8988T (cell line): Measurements from ENCODE around the gene EVPL.
"Not testable (repeated sequence)": the region's sequence is repeated elsewhere in the genome, so short reads cannot be mapped to it uniquely, and the experiment has no call there.

ENCODE experiments used
- DNase-seq: peaks from one replicate; pipeline ENCODE4 v3.0.0; 2011

The EVPL gene

DNA sequence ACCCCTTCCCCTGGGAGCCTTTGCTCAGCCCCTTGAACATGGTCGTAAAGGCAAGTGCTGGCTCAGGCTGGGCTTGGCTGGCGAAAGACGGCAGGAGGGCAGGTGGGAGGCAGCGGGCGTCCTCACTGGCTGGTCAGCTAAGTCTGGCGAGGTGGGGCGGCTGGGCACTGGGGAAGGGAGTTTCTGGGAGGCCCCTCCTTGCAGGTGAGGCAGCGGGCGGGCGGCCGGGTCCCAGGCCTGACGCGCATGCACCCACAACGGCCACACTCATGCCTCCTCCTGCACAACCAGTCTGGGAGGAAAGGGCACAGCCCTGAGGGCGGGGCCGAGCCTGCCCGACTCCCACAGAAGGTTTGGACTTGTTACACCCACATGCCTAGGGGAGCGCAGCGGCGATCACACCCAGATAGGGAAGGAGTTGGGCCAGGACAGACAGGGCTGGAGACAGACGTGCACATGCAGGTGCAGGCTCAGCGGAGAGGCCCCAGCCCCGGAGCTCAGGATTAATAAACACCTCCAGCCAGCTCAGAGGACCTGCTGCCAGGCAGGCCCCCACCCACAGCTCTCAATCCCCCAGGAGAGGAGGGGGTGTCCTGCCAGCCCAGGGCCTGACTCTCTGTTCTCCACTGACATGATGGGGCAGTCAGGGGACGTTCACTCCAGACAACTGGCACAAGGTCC lies at the start of gene EVPL:
EVPL (minus strand) TSS at position 148 of the 681 bp plus-strand sequence; CDS start at position 40, 108 bp downstream.
- DNase-seq, result no peak

DNA sequence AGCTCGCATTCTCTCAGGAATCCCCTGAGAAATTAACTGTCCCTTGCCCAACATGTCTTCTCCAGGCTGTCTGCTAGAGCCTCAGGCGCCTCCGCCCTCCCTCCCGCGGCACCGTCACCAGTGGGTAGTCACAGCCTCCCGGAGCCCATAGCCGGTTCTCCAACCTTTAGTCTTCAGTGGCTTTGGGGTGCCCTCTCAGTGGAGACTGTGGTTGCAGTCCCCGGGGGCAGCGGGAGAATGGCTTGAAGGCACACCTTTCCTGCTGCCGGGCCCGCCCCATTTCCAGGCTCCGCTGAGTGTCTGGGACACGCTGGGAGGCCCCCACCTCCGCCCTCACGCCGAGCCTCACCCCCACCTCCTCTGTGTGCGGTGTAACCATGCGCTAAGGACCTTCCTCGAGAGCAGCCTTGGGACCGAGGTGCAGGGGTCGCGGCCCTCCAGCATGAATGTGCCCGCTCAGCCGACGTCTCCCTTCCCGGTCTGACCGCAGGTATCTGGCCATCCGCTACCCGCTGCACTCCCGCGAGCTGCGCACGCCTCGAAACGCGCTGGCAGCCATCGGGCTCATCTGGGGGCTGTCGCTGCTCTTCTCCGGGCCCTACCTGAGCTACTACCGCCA lies 49.1 kb upstream of the EVPL start:
- no peak for DNase-seq

DNA sequence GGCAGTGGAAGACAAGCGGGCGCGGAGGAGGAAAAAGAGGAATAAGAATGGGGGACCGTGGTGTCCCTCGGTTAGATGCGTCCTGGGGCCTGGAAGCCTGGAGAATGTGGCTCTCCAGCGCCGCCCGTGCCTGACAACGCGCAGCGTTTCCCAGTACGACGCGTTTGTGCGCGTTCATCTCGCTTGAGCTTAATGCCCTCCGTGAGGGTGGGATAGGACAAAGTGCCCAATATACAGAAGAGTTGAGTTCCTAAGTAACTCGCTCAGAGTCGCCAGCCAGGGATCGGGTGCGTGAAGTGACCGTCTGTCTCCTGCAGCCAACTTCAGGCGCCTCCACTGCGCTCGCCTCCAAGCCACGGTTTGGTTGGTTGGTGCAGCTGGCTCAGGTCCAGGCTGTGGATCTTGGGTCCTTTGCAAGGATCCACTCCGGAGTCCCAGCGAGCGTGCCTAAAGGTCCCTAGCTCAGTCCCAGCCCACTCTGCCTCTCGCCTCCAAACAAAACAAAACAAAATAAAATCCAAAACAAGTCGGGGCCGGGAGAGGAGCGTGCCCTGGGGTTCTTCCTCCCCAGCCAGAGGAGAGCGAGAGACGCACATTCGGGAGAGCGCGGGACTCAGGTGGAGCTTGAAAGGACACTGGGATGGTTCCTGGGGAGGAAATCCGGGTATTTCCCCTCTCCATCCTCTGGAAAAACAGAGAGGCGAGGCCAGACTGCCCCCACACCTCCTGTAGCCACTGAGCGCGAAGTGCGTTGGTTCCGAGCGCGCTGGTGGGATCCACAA lies 48.4 kb upstream of the EVPL start:
- DNase-seq, result no peak

DNA sequence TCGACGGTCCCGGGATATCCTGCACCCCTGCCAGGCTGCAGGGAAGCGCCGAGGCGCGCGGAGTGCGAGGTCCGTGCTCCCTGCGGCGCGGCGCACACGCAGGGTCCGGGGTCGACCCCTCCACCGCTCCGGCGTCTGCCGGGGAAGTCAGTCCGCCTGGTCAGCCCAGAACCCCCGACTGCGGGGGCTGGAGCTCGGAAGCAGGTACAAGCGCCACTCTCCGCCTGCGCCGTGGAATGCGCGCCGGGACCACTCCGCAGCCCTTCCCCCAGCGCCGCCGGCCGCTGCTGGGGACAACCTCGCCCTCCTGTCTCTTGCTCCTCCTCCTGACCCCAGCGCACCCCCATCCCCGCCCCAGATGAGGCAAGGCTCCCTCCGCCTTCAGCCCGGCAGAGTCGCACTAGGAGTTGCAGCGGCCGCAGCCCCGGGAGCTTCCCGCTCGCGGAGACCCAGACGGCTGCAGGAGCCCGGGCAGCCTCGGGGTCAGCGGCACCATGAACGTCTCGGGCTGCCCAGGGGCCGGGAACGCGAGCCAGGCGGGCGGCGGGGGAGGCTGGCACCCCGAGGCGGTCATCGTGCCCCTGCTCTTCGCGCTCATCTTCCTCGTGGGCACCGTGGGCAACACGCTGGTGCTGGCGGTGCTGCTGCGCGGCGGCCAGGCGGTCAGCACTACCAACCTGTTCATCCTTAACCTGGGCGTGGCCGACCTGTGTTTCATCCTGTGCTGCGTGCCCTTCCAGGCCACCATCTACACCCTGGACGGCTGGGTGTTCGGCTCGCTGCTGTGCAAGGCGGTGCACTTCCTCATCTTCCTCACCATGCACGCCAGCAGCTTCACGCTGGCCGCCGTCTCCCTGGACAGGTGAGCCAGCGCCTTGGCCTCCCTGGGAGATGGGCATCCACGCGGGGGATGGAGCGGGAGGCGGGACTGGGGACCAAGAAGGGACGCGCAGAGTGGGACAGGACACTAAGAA lies 47.6 kb upstream of the EVPL start, which contains the start of gene GALR2:
GALR2 (plus strand) TSS at position 392 of the 974 bp plus-strand sequence; CDS start at position 495, 103 bp downstream.
- no peak for DNase-seq

DNA sequence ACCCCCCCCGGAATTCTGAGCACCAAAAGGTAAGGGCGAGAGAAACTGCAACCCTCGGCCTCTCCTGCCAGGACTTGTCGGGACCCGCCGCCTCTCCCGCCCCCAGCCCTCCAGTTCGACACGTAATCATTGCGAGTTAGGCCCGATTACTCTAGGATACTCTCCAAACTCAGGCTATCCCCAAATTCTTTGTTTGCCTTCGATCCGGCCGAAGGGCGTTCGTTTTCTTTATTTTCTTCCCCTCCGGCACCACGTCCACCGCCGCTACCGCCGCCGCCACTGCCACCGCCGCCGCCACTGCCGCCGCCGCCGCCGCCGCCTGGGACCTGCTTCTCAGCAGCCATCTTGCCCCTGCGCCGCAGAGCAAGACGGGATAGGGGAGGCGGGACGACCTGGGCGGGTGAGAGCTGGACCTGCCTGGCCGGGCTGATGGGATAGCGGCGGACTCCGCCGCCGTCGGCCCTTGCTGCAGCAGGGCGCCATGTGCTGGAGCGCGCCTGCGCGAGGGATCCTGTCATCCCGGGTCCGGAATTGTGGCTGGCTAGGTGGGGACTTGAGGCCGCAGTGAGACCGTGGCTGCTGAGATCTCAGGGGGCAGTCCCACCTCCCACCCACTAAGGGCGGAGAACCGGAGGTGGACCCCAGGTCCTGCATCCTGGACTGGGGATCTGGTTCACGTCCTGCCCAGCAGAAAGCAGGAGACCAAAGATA lies 45.2 kb upstream of the EVPL start, which contains the start of gene SRP68:
SRP68 (minus strand) TSS at position 370 of the 711 bp plus-strand sequence; CDS start at position 344, 26 bp downstream.
- DNase-seq, result peak; percentile 88

DNA sequence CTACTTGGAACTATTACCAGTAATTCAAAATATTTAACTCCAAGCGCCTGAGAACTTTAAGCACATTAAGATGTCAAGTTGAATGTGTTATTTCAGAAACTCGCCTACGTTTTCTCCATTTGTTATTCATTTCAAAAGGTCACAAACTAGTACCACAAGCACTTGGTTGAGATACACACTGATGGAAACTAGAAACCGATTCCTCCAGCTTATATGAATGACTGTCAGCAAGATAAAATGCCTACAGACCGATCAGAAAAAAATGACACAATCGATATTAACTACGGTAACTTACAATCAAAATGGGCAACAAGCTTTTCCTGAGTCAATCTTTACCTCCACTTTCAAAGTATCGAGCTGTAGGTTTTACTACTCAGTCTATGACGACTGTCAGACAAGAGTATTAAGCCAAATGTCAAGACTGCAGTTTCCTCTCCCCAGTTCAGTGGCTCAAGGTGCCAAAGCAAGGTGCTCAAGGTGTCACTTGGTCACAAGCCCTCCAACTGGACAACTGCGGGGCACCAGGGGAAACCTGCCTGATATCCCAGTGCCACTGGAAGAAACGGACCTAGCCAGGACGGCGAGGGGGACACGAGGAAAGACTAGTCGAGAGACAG lies 44.5 kb upstream of the EVPL start:
- no peak for DNase-seq

DNA sequence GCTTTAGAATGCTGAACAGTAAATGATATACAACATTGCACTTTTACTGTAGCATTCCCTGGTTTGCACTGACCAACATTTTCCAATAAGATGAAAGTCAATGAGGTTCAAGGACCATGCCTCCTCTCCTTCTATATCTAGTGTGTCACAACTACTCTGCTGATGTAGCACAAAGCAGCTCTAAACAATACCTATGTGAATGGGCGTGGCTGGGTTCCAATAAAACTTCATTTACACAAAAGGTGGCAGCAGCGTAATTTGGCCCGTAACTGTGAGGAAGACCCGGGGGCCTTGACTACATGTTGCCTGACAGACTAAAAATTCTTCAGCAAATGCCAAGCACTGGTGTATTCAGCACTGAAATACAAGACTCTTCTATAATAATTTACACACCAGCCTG lies 38.7 kb upstream of the EVPL start:
- no peak for DNase-seq

DNA sequence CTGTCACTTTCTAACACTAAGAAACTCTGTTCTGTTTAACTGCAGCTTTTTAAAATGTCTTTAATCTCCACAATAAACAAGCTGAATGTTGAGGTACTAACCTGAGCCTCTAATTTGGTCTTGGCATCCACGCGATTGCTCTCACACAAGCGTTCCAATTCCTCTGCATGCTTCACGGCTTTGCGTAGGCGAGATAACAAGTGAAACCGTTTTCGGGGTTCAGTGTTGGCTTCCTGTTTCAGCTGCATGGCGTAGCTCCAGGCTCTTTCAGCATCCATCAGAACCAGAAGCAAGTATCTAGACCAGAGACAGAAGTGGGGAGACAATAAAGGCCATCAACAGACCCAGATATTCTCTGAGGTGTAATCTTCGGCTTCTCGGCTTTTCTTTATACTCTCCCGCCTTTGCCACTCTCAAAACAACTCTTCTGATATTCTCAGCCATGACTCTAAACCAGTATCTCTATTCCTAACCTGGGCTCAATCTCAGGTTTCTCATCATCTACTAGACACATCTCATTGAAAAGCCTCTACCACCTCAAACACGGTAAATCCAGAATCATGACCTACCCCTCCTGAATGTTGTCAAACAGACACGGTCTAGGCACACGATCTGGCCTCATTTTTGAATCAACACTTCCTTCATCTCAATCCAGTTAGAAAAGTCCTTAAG lies 36.9 kb upstream of the EVPL start:
- no peak for DNase-seq

DNA sequence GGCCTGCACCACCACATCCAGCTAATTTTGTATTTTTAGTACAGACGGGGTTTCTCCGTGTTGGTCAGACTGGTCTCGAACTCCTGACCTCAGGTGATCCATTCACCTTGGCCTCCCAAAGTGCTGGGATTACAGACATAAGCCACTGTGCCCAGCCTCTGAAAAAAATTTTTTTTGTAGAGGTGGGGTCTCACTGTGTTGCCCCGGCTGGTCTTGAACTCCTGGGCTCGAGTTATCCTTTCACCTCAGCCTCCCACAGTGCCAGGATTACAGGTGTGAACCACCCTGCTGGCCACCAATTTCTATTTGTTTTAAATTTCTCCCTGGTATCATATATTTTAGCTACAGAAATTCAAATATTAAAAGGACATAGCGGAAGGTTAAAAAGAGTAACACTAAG lies 31.2 kb upstream of the EVPL start:
- DNase-seq, result not testable (repeated sequence)

DNA sequence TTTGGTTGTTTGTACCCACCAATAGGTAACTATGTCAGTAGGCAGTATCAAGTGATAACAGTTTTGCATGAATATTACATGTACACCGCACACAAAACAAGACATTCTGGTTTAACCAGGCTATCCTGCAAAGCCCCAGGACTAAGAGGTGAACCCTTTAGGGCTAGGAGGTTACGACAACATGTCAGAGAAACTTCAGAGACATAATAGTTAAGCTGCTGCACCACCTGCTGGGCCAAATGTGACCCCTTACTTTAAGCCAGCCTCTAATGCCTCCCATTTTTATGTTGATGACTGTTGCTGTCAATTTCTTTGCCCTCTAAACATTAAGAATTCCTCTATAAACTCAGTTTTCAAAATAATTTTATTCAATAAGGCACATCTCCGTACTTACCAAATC lies 29.8 kb upstream of the EVPL start:
- DNase-seq, result no peak

DNA sequence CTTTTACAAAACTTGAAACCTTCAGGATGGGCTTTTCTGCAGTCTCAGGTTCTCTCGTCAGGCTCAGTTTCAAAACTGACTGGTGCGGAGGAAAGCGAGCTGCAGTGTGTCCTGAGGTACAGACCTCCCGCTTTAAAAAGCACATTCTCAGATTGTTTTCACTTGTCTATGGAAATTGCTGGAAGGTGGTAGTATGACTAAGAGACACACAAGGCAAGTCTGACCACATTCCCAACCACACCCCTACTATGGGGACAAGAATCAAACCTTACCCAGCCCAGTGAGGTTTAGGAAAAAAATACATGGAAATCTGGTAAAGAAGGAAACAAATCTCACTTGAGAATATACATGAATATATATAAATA lies 27.0 kb upstream of the EVPL start:
- no peak for DNase-seq

DNA sequence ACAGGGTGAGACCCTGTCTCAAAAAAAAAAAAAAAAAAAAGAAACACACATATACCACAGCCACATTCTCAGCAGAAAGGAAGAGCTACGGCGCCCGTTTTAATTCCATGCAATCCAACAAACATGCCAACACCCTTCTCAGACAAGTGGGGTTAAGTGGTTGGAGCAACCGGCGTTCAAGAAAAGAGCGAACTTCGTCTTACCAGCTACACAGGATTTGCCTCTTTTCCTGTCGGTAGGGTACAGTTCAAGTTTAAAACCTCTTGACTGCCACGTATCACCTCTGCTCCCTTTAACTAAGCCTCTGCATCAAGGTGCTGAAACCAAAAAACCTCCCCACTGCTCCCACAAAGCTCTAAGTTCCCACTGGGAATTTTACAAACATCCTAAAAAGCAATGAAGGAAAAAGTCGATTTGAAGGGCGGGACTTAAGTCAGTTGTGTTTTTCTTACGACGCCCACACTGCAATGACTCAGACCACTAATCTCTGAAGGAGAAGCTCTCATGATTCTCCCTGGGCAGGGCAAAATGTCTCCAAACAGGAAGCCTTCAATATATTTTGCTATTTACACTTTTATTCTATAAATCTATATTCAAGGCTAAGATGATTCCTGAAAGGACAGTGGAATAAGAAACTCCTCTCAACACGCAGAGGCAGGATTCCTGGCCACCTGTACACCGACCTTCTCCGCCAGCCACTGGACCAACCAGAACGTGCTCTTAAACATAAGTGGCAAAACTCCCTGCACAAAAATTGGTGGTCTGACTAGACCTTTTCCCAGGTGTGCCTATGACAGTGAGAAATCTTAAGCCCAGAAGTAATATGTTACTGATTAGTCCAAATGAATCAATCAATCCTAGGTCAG lies 26.4 kb upstream of the EVPL start:
- no peak for DNase-seq

DNA sequence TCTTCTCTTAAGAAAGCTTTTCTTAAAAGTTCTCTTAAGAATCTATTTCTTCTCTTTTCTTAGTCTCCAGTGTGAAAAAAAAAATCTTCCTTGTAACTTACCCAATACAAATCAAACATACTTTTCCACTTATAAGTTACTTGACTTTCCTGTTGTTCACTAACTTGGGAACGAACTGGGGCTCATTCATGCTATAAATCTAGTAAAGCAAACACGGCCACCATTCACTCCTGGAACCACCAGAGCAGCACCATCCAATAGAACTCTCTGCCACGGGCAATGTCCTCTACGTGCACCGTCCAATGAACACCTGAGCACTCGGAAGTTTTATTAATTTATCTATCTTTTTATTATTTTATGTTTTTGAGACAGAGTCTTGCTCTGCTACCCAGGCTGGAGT lies 24.5 kb upstream of the EVPL start:
- no peak for DNase-seq

DNA sequence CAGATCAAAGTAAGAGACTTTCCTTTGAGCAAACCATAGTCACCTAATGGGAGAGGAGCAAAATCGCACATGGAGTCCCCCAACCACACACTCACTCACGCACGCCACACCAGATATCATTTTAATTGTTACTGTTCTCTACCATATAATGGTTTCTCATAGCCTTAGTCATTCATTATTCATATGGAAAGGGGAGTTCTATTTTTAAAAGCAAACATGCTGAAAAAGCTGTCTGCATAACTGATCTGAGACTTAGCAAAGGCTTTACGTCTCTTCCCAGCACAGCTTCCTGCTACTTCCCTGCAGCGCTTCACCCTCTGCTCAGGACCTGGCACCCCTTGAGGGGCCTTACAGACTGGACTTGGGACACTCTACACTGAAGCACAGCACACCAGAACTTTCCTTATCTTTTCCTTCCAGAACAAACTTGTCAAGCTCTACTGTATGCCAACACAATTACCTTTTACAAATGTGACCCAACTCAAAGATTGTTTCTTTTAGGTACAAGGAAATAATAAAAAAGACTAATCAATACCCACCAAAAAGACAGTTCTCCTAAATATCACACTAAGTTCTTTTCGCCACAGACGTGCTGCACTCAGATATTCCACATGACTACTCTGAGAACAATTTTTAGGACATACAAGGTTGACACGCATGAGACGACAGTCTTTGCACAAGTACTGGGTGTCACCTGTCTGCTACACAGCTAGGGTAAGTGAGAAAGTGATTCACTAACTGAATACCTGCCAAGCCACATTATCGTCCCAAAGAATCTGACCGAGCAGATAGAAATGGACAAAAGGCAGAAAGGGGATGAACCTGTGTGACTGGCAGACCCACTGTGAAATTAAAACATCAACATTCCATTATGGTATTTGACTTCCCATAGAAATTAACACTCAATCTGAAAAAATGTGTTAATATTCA lies 23.7 kb upstream of the EVPL start:
- DNase-seq, result no peak

DNA sequence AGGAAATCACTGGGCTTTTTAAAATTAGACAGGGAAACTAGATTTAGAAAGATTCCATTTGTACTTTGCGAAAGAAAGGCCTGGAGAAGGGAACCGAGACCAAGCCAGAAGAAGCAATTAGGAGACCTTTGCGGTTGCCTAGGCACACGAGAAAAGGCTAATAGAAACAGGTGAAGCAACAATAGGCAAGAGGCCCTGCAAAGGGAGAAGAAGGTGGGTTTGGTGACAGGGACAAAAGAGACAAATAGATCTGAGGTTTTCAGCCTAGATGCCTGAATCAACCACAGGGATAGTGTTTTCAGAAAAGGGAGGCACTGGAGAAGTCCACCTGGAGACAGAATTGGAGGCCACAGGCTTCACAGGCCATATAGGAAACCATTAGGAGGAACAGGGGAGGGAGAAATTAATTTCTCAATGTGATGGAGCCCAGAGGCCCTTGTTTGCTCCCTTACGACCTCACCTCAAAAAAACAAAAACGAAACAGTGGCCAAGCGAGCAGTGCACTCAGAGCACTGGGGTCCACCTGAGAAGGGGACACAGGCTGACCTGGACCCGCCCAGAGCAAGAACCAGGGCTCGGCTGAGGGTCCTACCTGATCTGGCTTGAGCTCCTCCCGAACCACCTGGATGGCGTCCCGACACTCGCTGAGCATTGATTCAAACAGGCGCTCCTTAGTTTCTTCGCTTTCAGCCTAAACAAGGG lies 22.9 kb upstream of the EVPL start:
- no peak for DNase-seq

DNA sequence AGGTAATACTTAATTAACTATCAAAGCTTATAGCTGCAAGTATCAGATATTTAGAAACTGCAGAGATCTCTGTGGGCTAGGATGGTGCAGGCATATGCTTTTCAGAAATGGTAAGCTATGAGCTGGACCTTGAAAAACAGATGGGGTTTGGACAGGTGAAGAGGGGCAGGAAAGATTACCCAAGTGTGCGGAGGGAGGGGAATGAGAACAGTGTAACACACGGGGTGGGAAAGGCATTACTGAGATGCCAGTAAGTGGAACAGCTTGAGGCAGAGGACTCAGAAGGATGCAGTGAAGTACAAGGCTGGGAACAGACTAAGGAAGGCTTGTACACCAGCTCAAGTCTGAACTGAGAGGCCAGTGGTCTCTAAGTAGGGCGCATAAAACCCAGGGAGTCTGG lies 22.1 kb upstream of the EVPL start:
- DNase-seq, result no peak

DNA sequence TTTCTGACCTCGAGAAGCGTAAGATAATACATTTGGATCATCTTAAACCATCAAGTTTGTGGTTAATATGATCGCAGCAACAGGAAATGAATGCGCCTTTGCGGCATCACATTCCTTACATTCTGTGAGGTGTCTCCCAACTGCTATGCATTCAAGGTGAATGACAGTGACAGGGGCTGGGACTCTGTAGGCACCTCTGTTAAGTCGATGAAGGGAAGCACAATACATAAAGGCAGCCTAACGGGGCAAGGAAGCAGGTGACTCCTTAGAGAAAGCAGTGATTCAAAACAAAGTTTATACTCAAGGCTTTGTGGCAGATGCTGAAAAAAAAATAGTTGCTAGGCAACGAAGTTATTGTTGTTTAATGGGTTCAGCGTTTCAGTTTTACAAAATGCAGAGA lies 21.6 kb upstream of the EVPL start:
- DNase-seq, result no peak

DNA sequence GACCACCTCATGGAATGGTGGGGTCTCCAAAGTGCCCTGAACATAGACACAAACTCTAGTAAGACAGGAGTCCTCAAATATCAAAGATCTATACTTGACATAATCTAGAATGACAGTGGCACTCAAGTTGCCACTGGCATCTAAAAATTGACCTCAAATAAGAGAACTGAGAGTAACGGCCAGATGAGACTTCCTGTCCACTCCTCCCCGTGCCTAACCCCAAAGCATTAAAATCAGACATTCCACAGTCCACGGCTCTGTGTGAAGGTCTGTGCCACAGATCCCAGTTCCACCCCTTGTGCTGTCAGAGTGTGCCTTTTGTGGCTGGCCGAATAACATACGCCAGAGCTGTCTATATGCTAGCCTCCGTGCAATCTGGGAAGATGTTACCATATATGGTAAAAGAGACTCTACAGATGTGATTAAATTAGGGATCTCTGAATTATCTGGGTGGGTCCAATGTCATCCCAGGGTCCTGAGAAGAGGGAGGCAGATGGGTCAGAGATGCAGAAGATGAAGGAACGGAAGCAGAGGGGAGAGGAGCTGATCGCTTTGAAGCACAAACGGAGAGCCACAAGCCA lies 21.0 kb upstream of the EVPL start:
- DNase-seq, result no peak
